Measurements from ENCODE around the gene ADAMTS10.
A peak's percentile ranks its signal among the peaks of the same experiment; 100 is the strongest.
"Not testable (repeated sequence)": the region's sequence is repeated elsewhere in the genome, so short reads cannot be mapped to it uniquely, and the experiment has no call there.

The ADAMTS10 gene

DNA sequence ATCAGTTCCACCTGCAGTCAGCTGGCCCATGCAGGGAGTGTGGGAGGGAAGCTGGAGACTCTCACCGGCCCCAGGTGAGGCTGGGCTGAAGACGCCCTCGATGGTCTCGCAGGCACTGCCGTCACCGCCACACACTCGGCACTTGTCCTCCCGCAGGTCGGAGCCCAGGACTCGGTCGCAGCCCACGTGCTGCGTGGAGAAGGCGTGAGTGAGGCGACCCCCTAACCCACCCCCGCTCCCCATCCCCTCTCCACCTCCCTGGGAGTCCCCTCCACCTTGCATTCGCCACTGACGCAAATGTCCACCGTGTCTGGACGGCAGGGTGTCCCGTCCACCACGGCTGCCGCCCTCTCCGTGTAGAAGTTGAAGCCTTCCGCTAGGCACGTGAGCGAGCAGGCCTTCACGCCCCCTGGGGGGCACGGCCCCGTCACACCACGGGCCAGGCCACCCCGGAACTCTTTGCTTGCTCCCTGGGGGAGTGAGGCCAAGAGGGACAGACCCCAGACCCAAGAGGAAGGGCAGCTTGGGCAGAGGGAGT lies 21.3 kb downstream of the ADAMTS10 start:
- no peak for DNase-seq

DNA sequence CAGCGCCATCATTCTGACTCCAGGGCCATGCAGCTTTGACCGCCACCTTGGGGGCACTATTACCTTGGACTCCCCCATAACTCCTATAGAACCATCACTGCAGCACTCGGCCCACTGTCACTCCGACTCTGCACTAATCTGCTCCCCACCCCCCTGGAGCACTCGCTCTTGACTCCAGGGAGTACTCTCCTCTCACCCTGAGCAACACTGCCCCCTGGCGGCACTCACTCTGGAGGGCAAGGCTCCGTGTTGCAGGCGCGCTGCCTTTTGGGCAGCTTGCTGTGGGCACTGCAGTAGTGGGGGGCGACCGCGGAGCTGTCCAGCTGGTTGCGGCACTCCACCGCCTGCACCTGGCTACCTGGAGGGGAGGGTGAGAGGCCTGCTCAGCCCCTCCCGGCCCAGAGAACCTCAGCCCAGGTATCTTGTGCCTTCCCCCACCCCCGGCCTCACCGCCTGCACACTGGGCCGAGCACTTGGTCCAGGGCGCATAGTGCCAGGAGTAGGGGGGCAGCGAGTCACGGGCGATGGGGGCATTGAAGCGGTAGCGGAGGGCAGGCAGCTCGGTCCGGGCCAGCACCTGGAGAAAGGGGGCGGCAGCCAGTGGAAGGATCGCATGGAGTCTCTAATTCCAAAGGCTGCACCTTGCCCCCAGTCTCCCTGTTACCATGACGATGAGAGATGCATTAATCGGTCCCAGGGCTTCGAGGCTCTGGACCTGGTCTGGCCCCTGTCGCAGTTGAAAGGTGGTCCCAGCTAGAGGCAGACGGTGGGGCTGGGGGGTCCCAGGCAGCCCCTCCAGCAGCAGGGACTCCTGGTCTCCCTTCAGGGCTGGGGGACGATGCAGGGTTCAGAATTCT lies 24.4 kb downstream of the ADAMTS10 start:
- peak; percentile 48 for DNase-seq

DNA sequence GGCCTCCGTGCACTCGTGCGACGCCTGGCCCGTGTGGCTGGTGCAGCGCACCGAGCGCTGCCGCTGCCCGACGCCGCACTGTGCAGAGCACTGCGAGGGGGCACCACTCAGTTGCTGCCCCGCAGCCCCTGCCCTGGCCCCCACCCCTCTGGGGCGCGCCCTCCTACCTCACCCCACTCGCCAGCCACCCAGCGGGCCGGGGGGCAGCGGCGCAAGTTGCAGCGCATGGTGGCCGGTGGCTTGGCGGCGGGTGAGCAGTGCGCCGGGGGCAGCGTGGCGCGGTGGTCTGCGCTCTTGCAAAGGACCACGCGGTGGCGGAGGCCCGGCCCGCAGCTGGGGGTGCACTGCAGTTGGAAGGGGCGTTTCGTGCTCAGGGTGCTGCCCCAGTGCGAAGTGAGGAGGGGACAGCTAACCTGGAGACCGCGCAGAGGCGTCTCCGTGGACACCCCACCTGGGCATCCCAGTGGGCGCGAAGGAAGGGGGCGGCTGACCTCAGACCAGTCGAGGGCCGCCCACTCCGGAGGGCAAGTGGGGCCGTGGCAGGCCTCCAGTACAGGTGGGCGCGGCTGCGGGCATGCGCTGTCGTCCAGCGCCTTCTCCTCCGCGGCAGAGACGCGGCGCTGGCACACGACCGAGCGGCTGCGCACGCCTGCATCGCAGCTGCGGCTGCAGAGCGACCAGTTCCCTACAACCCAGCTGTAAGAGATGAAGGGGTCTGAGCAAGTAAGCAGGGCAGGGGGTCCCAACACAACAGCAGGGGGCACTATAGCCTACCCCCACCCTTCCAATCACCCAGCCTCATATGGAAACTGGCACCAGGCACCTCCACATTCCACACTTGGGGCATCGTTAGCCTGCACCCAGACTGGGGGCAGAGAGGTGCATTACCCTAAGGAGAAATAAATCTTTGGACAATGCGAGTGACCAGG lies 25.3 kb downstream of the ADAMTS10 start:
- DNase-seq: no peak

DNA sequence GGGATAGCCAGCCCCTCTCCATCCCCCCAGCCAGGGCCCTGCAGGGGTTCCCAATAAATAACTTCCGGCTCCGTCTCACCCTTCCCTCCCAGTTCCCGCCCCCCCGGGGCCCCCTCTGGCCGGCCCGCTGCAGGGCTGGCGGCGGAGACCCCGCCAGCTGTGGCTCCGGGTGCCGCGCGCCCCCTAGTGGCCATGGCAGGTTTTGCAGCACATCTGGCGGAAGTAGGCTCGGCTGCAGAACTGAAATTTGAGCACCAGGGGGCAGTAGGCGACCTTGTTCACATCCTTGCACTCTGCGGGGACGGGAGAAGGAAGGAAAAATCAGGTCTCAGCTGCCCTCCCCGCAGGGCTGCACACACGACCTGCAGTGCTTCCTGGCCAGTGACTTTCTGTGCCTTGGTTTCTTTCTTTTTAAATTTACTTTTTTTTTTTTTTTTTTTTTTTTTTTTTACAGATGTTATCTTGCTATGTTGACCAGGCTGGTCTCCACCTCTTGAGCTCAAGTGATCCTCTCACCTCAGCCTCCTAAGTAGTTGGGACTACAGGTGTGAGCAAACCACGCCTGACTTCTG lies 29.7 kb downstream of the ADAMTS10 start:
- DNase-seq: peak; percentile 76

DNA sequence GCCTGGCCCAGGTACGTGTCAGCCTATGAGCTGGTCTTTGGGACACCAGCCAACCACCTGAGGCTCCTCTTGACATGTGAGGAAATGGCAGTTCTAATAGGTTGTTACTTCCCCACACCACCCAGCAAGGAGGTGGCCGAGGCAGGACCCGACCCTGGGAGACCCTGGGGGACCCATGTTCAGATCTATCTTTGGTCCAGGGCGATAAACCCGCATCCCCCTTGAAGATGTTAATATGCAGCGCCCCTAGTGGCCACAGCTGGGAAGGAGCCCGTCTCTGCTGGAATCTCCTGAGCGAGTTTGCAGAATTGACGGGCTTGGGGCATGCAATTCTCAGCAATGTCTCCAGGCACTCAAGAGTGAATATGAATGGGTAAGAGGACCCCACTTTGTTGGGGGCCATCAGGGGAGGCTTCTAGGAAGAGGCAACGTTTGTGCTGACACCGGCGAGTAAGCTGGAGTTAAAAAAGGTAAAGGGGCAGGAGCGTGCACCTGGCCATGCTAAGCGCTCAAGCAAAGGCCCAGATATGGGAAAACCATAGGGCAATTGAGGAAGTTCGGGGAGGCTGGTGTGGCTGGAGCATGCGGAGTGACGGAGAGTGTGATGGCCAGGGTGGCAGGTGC lies 31.8 kb downstream of the ADAMTS10 start:
- peak; percentile 73 for DNase-seq

DNA sequence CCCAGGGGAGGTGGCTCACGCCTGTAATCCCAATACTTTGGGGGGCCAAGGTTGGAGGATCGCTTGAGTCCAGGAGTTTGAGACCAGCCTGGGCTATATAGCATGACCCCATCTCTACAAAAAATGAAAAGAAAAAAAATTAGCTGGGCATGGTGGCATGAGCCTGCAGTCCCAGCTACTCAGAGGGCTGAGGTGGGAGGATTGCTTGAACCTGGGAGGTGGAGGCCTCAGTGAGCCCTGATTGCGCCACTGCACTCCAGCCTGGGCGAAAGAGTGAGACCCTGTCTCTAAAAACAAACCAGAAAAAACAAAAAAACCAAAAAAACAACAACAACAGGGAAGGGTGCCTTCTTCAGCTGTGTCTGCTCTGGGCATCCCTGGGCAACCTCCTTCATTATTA lies 32.8 kb downstream of the ADAMTS10 start:
- no peak for DNase-seq

DNA sequence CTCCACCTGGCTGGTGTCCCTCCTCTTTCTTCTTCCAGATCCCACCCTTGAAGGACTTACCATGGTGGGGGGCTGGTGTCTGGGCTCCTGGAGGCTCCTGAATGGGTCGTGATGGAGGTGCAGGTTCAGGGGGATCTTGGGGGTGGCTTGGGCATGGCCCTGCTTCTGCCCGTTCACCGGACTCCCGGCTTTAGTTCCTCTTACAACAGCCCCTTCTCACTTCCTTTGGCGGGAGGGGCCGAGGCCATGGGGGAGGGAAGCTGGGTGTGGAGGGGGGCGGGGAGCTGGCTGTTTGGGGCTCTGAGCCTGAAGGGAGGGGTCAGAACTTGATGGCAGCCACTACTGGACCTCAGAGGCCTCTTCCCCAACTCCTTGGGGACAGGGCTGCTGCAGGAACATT lies 33.3 kb downstream of the ADAMTS10 start, which contains the start of gene MYO1F:
TSS of gene MYO1F (minus strand) at position 196 of the 400 bp plus-strand sequence. CDS start at position 63, 133 bp downstream.
- no peak for DNase-seq

DNA sequence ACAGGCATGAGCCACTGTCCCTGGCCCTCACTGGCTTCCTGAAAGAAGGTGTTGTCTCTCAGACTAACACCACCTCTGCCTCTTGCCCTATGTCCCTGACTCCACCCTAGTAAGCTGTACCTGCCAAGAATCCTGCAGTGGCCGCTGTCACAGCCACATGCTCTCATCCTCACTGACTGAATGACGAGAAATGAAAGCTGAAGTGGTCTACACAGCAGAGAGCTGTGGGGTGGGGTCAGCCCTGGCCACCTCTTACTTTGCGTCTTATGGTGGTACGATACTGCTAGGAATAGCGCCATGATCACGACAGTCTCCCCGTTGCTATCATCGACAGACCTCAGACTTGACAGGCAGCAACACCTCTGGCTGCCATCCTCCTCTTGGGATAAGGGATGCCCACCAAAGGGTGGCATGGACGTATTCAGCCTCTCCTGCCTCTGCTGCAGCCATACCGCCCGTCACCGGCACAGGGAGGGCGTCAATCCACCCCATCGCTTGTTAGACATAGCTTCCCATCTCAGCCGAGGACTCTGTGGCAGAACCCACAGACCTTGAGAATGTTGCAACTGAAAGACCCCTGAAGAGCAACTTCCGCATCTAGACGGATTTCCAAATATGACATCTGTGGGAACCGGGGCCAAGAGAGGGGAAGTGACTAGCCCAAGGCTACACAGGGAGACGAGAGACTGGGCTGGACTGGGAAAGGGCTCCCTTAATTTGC lies 34.1 kb downstream of the ADAMTS10 start:
- peak; percentile 12 for DNase-seq

DNA sequence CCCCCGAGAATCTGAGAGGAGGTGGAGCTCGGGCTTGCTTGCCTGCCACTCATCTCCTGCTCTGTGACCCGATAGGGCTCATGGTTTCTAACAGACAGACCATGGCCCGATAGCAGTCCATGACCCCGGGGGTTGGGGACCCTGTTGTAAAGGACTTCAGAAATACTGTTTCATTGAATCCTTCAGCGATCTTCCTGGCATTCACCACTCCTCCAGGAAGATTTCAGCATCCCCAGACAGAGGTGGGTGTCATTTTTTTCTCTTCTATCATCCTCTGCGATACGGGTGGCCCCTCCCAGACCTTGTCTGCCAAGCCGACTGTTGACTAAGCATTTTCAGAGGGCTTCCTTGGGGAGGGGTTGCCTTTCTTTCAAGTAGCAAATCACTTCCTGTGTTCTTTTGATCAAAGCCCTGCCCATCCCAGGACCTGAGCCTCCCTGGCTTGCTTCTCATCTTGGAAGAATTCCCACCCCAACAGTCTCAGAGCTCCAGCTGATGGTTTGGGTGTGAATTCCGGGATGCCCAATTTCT lies 35.0 kb downstream of the ADAMTS10 start:
- DNase-seq: peak; percentile 59

DNA sequence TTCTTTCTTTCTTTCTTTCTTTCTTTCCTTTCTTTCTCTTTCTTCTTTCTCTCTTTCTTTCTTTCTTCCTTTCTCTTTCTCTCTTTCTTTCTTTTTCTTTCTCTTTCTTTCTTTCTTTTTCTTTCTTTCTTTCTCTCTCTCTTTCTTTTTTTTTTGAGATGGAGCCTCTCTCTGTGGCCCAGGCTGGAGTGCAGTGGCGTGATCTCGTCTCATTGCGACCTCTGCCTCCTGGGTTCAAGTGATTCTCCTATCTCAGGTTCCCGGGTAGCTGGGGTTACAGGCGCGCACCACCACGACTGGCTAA lies 35.9 kb downstream of the ADAMTS10 start:
- DNase-seq: not testable (repeated sequence)

DNA sequence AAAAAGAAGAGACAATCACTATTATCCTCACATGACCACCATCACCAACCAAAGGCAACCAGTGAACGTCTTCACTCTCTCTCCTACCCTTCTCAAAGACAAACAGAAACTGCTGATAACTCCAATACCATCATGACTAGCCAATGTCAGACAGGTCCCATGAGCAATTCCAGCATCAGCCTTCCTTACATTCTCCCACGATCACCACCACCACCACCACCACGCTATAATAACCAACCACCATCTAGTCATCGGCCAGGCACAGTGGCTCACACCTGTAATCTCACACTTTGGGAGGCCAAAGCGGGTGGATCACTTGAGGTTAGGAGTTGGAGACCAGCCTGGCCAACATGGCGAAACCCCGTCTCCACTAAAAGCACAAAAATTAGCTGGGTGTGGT lies 37.2 kb downstream of the ADAMTS10 start:
- no peak for DNase-seq

DNA sequence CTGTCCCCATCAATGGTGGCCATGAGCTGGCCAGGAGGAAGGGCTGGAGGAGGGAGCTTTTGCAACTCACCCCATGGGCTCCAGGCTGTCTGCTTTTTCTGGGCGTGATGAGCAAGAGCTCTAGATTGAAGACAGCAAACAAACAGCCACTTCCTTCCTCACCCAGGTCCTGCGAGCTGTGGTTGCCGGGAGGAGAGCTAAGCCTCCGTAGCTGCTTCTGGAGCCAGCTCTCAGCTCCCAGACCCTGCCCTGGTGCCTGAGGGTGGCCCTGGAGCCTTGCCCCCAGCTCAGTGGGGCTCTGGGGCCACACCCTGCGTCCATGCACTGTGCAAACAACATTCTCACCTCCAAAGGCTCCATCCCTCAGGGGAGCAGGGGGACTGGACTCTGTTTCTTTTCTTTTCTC lies 39.5 kb downstream of the ADAMTS10 start:
- peak; percentile 63 for DNase-seq

DNA sequence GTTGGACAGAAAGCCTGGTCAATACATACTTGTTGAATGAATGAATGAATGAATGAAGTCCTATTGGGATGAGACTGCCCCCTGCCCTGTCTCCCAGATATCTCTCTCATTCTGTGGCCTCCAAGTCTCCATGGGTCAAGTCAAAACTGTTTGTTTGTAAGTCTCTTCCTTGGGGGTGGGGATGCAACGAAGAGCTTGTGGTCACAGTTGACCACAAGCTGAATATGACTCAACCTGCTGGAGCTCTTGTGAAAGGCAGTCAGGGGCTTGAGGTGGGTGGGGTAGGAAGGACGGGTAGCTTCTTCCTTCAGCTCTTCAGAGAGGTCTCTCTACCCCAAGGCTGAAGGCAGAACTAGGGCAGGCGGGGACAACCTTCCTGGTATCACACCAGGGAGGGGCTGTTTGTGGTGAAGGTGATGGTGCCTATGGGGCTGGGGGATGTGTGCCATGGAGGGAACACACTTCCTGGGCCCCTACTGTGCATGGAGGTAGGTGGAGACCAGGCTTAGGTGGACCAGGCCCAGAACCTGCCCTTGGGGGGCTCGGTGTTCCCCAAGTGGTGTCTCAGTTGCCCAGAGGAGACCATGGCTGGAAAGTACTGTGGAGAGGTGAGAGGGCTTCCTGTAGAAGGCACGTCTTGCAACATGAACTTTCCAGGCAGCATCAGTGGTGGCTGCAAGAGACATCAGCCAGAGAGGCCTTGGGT lies 41.3 kb downstream of the ADAMTS10 start:
- peak; percentile 73 for DNase-seq

DNA sequence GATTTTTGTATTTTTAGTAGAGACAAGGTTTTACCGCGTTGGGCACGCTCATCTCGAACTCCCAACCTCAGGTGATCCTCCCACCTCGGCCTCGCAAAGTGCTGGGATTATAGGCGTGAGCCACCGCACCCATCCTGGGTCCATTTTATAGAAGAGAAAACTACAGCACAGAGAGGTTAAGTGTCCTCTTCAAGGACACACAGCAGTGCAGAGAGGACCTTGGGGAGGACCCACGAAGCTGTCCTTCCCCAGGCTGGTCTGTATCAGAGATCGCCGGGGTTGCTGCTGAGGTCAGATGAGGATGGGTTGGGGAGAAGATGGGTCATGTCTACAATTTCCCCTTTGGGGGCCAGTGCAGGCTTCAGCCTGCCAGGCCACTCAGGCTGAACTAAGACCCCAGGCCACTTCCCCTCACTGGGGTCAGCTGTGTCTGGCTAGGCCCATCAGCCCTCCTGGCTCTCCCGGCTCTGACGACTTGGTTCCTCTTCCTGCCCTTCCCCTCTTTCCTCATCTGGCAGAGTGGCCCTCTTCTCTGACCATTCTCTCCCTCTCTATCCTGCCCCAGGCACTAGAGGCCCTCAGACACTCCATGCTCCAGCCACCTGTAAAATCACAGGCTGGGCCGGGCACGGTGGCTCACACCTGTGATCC lies 42.9 kb downstream of the ADAMTS10 start:
- DNase-seq: no peak

DNA sequence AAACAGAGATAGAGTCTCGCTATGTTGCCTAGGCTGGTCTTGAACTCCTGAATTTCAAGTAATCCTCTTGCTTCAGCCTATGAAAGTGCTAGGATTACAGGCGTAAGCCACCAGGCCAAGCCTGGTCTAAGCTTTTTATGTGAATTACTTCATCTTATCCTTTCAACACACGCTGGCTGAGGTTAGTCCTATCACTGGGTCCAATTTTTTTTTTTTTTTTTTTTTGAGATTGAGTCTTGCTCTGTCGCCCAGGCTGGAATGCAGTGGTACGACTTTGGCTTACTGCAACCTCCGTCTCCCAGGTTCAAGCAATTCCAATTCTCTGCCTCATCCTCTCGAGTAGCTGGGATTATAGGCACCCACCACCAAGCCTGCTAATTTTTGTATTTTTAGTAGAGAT lies 43.7 kb downstream of the ADAMTS10 start:
- no peak for DNase-seq

DNA sequence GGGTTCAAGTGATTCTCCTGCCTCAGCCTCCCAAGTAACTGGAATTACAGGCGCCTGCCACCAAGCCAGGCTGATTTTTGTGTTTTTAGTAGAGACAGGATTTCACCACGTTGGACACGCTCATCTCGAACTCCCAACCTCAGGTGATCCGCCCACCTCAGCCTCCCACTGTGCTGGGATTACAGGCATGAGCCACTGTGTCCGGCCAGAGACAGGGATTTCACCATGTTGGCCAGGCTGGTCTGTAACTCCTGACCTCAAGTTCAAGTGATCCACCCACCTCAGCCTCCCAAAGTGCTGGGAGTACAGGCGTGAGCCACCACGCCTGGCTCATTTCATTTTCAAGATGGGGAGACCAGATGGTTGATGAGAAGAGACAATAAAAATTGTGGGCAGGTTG lies 45.6 kb downstream of the ADAMTS10 start:
- DNase-seq: not testable (repeated sequence)

DNA sequence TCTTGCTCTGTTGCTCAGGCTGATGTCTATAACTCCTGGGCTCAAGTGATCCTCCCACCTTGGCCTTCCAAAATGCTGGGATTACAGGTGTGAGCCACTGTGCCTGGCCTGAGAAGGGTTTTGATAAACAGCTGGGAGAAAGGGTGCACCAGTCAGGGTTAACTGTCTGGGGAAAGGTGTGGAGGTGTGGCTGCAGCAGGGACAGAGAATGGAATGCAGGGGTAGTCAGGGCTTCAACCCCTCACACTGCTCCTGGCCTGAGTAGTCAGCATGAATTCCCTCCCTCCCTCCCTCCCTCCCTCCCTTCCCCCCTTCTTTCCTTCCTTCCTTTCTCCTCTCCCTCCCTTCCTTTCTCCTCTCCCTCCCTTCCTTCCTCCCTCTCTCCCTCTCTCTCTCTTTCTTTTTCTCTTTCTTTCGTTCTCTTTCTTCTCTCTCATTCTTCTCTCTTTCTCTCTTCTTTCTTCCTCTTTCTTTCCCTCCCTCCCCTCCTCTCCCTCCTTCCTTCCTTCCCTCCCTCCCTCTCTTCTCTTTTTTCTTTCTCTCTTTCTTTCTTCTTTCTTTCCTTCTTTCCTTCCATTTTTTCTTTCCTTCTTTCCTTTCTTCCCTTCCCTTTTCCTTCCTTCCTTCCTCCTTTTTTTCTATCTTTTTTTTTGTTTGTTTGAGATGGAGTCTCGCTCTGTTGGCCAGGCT lies 49.3 kb downstream of the ADAMTS10 start:
- no peak for DNase-seq

DNA sequence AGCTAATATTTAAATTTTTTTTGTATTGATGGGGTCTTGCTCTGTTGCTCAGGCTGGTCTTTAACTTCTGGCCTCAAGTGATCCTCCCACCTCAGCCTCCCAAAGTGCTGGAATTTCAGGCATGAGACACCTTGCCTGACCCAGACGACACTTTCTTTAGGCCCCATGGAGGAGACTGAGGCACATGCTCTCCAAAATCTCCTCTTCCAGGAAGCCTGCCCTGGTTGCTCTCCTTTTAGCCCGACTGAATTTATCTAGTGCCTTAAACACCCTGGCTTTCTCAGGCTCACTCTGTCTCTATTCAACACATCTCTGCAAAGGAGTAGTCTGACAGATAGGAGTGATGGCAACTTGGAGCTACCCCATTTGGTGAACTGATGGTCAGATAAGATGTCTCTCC lies 52.2 kb downstream of the ADAMTS10 start:
- DNase-seq: no peak

DNA sequence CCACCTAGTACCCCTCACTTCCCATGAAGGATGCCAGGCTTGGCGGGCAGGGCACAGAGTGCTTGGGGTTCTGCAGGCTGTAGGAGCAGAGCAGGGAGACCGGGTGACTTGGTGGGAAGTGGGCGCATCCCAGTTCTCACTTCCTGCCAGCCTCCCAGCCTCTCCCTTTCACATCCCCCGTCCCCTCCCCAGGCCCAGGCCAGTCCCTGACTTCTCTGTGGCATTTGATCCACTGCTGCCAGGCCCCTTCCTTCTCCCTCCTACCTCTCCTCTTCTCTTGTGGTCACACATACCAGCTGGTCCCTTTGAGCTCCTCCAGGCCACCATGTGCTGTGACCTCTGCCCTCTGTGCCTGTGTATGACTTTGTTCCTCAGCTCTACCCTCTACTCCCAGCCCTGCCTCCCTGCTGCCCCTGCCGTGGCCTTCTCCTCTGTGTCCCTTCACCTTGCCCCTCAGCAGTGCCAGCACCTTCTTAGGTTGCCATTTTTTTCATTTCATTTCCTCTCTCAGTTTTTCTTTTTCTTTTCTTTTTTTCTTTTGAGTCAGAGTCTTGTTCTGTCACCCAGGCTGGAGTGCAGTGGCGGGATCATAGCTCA lies 52.8 kb downstream of the ADAMTS10 start:
- no peak for DNase-seq

DNA sequence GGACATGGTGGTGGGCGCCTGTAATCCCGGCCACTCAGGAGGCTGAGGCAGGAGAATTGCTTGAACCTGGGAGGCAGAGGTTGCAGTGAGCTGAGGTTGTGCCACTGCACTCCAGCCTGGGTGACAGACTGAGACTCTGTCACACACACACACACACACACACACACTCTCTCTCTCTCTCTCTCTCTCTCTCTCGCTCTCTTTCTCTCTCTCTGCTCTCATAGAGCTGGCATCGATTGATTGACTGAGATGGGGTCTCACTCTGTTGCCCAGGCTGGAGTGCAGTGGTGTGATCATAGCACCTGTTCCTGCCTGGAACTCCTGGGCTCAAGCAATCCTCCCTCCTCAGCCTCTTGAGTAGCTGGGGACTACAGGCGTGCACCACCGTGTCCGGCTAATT lies 56.8 kb downstream of the ADAMTS10 start:
- not testable (repeated sequence) for DNase-seq

Data from activated effector memory CD4-positive, alpha-beta T cell treated with Interleukin-2 at 50 U/mL for 16 hours (primary cell).